HFFc6 (cell line): ENCODE results near the gene RPL10A. TPM values are rescaled to one million over a fixed set of nuclear protein-coding genes. Genes with fewer than 3 reads are reported as not detected.

Experiments
- DNase-seq: peaks from one replicate; pipeline ENCODE4 v3.0.0-alpha.2; 2018
- H3K27ac Mint-ChIP-seq: 2 replicates; pipeline ENCODE4 v1.8.0; 2020; ENCODE audit warnings: mild to moderate bottlenecking, mixed read lengths
- H3K27me3 Mint-ChIP-seq: 2 replicates; pipeline ENCODE4 v1.8.0; 2021; ENCODE audit warnings: mild to moderate bottlenecking, moderate library complexity, mixed read lengths; ENCODE audit not compliant: insufficient read depth
- H3K36me3 Mint-ChIP-seq: 2 replicates; pipeline ENCODE4 v1.8.0; 2021; ENCODE audit warnings: low read depth, mixed read lengths
- H3K4me1 Mint-ChIP-seq: 2 replicates; pipeline ENCODE4 v1.8.0; 2020; ENCODE audit warnings: low read depth, mixed read lengths
- H3K4me3 Mint-ChIP-seq: 2 replicates; pipeline ENCODE4 v1.8.0; 2020; ENCODE audit warnings: mild to moderate bottlenecking, moderate library complexity, mixed read lengths
- H3K9me3 Mint-ChIP-seq: 2 replicates; pipeline ENCODE4 v1.8.0; 2020; ENCODE audit warnings: mild to moderate bottlenecking, mixed read lengths
- CTCF ChIP-seq: fragments of 200-600 bp; sonication (generic); IDR thresholded peaks from 2 replicates; pipeline ENCODE4 v1.5.0; 2021; ENCODE audit warnings: antibody characterized with exemption, mild to moderate bottlenecking
- total RNA-seq, 6 experiments: library from RNA; stranded (reverse); fragmentation: NEBNext Ultra II Directional; extraction: Animal tissue kit (Norgen Biotek cat#: 25700); gene quantifications; 2 replicates in 1 of 6; 3 replicates in 5 of 6; pipeline ENCODE4 v1.2.3, GENCODE V29; 2021

Gene RPL10A
- total RNA-seq, 6 experiments from 2014 or later, result 1,220 to 1,355 (median 1,285) TPM

DNA sequence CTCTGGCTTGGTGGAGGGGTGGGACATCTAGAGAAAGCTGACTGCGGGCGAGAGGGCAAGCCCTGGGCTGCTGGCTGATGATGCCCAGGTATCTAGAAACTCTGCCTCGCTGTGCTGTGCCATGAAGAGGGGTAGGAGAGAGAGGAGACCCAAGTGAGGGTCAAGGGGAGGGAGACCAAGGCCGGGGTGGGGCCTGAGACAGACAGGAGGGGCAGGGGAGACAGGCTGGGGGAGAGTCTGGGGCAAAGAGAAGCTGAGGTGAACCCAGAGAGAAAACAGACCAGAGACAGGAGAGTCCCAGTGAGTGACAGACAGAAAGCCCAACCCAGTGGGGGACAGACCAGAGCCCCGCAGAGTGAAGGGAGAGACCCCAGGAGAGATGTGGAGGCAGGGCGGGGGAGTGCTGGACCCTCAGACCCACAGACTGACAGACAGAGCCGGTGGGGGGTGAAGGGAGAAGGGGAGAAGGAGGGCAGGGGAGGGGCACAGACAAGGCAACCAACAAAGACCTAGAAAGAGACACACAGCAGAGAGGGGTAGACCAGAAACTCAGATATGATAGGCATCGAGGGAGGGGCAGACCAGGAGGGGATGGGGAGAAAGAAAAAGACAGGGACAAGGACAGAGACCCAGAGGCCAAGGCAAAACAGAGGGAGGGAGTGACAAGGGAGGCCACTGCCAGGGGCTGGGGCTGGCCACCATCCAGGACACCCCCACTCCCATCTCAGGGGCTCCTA, 22.8 kb downstream of the RPL10A start:
- Mint-ChIP-seq H3K36me3 (no peaks in the 10 kb centered on the region; the same call in 1 of the 2 replicates), H3K4me1 (peaks cover 75% of the 10 kb centered on the region), H3K27me3 (no peaks in the 10 kb centered on the region; the same call in 1 of the 2 replicates), H3K9me3 (no peaks in the 10 kb centered on the region), H3K27ac (peak overlapping the region; percentile 87), H3K4me3 (peak overlapping the region; percentile 67)
- TF ChIP-seq CTCF, result no peak
- no peak for DNase-seq

DNA sequence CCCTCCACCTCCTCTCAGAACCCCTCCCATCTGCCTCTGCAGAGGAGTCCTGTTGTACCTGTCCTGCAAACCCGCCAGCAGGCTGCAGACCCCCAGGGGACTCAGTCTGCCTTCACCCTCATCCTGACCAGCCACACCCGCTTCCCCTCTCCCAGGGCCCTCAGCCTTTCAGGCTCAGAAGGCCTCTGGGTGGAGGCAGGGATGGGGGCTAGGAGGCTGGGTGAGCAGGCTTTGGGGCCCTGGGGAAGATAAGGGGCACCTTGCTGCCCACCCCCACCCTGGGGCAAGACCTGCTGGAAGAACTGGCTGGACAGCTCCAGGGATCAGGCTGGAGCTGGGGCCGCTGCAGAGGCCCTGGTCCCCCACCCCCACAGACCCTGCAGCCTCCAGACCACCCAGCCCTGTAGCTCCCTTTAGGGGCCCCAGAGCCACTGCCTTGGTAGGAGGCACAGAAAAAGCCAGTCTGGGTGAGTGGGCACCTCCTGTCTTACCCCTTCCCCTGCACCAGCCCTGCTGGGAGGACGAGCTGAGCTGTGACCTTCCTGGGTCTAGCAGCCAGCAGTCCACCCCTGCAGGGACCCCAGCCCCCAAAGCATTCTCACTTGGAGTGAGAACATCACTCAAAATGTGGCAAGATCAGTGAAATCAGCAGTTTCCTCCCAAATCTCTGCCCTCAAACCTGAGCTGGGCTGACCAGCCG, 23.5 kb downstream of the RPL10A start:
- no peaks in the 10 kb centered on the region; the same call in 1 of the 2 replicates for H3K27me3 Mint-ChIP-seq
- no peak overlapping the region for H3K4me3 Mint-ChIP-seq
- peaks cover 73% of the 10 kb centered on the region for H3K4me1 Mint-ChIP-seq
- no peak for DNase-seq
- H3K27ac Mint-ChIP-seq, result peak overlapping the region; percentile 38; the same call in 1 of the 2 replicates
- no peaks in the 10 kb centered on the region; the same call in 1 of the 2 replicates for H3K36me3 Mint-ChIP-seq
- no peaks in the 10 kb centered on the region for H3K9me3 Mint-ChIP-seq
- no peak for TF ChIP-seq CTCF

- Mint-ChIP-seq H3K36me3 (no peaks in the 10 kb centered on the region), H3K4me1 (peaks cover 67% of the 10 kb centered on the region), H3K4me3 (no peak overlapping the region), H3K27ac (peak overlapping the region; percentile 68; the same call in 1 of the 2 replicates), H3K27me3 (no peaks in the 10 kb centered on the region; the same call in 1 of the 2 replicates), H3K9me3 (no peaks in the 10 kb centered on the region)
- no peak for TF ChIP-seq CTCF
- DNase-seq, result no peak
Observed at GRCh38 chr6:35492258-35492973, 24.2 kb downstream of the RPL10A start.

DNA sequence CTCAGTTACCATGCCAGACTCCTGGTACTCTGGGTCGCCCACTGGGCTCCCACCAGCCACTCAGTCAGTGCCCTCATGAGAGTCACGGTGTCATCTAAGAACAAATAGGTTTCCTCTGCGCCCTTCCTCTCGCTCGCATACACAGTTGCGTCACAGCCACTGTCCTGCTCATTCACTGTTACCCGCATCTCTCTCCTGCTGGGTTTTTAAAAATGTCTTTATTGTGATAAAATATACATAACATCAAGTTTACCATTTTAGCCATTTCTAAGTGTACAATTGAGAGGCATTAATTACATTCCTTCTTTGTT, 24.7 kb downstream of the RPL10A start:
- DNase-seq, result no peak
- H3K4me3 Mint-ChIP-seq, result no peak overlapping the region
- no peaks in the 10 kb centered on the region for H3K36me3 Mint-ChIP-seq
- H3K4me1 Mint-ChIP-seq, result peaks cover 63% of the 10 kb centered on the region
- no peaks in the 10 kb centered on the region; the same call in 1 of the 2 replicates for H3K27me3 Mint-ChIP-seq
- H3K9me3 Mint-ChIP-seq, result no peaks in the 10 kb centered on the region
- H3K27ac Mint-ChIP-seq, result peak overlapping the region; percentile 68
- TF ChIP-seq CTCF, result no peak

DNA sequence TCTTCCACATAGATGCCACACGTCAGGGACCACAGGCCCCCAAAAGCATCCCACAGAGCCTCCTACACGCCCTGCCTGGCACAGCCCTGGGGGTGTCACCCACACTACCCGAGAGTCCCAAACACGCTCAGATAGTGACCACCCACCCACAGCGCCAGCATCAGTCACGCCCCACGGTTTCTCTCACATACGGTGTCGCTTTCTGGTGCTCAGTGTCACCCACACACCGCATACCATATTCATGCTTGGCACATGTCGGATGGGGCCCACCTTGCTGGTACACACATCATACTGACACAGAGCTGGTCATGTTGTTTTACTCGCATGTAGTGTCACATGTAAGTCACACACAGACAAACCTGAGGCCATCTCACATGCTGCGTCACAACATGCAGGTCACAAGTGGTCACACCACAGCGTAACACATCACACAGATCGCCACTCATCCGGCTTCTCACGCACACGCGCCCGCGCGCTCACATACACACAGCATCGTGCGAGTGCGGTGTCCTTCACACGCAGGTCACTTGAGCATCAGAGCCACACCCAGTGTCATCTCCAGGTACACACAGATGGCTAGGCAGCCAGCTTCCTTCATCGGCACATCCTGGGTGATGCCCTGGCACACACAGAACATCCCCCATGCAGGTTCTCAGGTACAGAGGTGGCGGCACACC, 25.2 kb downstream of the RPL10A start:
- DNase-seq, result no peak
- Mint-ChIP-seq H3K27me3 (peaks cover 2% of the 10 kb centered on the region), H3K4me1 (peaks cover 63% of the 10 kb centered on the region), H3K36me3 (no peaks in the 10 kb centered on the region), H3K4me3 (peak overlapping the region; percentile 40), H3K27ac (peak overlapping the region; percentile 68), H3K9me3 (no peaks in the 10 kb centered on the region)
- TF ChIP-seq CTCF, result no peak
